Neural progenitor cell (in vitro differentiated cells): Measurements from ENCODE around the gene MAN2B2.
"Not testable (repeated sequence)": the region's sequence is repeated elsewhere in the genome, so short reads cannot be mapped to it uniquely, and the experiment has no call there.

Source experiments
- CTCF ChIP-seq: fragments of 200-600 bp; sonication (generic); IDR thresholded peaks from 2 replicates; pipeline ENCODE4 v1.5.1; 2017; ENCODE audit warnings: antibody characterized with exemption, mild to moderate bottlenecking
- EZH2 ChIP-seq: fragments of 200-600 bp; sonication (generic); IDR thresholded peaks from 2 replicates; pipeline ENCODE4 v1.6.1; 2017; ENCODE audit warnings: antibody characterized with exemption, mild to moderate bottlenecking, moderate library complexity
- EZH2phosphoT487 ChIP-seq: fragments of 200-600 bp; sonication (generic); IDR thresholded peaks from 2 replicates; pipeline ENCODE4 v1.6.1; 2017; ENCODE audit warnings: antibody characterized with exemption

- TF ChIP-seq CTCF, EZH2phosphoT487, EZH2: not testable (repeated sequence)
Measured at GRCh38 chr4:6655291-6655690, 80.3 kb downstream of the MAN2B2 start.
